NK-92 (cell line): Measurements from ENCODE around the gene STK10.
"Not testable (repeated sequence)": the region's sequence is repeated elsewhere in the genome, so short reads cannot be mapped to it uniquely, and the experiment has no call there.

ENCODE experiments used
- DNase-seq: peaks from one replicate; lab custom pipeline; 2025; ENCODE audit not compliant: unreplicated experiment; lab: John Stamatoyannopoulos, UW

Gene STK10

GRCh38 chr5:172020110-172020786 lies 167.8 kb downstream of the STK10 start:
- DNase-seq: not testable (repeated sequence)

- DNase-seq: no peak
Observed at GRCh38 chr5:172015346-172015745, 172.7 kb downstream of the STK10 start.

GRCh38 chr5:172010278-172010677 lies 177.7 kb downstream of the STK10 start:
- DNase-seq: no peak

GRCh38 chr5:172009536-172010270 lies 178.3 kb downstream of the STK10 start:
- no peak for DNase-seq

DNA sequence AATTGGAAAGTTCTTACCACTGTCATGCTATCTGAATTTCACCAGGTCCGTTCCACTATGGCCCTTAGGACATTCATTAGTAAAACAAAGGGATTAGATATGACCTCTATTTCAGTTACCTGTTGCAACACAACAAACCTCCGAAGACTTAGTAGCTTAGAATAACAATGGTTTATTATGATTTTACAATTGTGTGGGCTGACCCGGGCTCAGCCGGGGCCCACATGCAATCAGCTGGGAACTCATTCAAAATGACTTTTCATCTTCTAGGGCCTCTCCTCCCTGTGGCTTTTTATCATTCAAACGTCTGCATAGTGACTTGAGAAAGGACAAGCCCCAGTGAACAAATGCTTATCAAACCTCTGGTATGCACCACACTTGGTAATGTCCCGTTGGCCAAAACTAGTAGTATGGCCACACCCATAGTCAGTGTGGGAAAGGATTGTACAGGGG lies 179.3 kb downstream of the STK10 start:
- no peak for DNase-seq

DNA sequence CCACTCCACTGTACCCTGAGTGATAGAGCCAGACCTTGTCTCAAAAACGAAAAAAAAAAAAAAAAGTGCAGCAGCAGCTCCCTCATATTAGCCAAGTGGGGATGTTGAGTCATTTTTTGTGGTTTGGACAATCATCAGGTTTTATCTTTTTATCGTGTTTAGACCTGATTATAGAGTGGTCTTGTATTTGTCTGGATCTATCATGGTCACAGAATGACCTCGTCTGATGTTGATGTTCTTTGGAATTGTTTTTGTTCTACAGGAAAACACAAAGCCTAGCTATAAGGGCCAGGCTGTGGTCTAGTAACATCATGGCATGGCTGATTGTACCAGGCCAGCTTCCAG lies 179.9 kb downstream of the STK10 start:
- DNase-seq: no peak

GRCh38 chr5:172007175-172008110 lies 180.6 kb downstream of the STK10 start:
- no peak for DNase-seq

GRCh38 chr5:172006321-172007174 lies 181.5 kb downstream of the STK10 start, which contains the start of gene FBXW11:
TSS of gene FBXW11 (minus strand) at chr5:172006638. CDS start at chr5:172006502, 136 bp downstream.
- peak; percentile 64 for DNase-seq

GRCh38 chr5:172005708-172006320 lies 182.2 kb downstream of the STK10 start:
- no peak for DNase-seq

DNA sequence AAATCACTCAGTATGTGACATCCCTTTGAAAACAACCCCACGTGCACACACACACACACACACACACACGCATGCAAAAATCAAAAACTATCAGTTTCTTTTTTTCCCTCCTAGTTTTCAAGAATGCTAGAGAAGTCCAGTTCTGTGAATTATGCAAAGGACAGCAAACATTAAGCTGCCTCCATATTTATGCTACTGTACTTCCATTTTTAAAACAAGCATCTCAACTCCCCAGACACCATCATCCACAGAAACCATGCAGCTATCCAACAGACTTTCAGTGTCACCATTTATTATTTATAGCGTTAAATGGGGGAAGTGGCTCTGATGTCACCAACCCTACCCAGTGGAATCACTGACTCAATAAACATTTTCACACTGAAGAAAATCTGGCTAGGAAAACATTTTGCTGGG lies 183.2 kb downstream of the STK10 start:
- DNase-seq: no peak

- DNase-seq: no peak
Observed at GRCh38 chr5:172003746-172004145, 184.3 kb downstream of the STK10 start.

DNA sequence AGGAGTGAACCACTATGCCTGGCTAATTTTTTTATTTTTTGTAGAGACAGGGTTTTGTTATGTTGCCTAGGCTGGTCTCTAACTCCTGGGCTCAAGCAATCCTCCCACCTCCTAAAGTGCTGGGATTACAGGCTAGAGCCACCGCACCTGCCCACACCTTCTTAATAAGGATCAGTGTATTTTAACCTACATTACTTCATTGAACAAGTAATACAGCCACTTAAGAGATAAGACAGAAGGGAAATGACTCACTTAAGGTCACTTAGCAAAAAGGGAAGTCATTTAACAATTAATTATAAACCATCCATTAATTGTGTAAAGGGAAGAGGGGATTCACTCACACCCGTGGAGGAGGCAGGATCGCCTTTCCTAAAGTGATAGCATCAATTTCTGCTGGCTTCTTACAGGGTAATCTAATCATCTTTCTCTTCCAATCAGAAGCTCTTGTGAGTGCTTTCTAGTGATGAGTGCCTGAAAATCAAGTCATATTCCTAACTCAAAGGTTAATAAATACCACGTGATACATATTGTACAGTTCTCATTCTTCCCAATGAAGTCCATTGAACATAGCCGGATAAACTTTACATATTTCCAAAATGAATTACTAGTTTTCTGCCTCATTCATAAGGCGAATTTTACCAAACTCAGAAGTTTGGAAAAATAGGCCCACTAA lies 185.0 kb downstream of the STK10 start:
- no peak for DNase-seq

DNA sequence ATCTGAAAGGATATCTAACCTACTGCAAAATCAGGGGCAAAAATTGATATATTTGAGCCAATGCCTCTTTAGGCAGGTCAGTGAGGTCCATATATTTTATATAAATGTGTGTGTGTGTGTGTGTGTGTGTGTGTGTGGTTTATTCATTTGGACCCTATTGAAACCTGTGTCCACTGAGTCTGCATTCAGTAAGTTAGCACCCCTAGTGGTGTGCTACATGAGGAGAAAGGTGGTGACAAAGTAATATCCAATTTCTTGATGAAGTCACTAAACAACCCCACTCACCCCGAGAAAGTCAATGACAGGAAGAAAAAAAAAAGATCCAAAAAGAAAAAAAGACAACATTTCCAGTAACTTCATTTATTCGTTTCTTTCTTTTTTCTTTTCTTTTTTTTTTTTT lies 185.7 kb downstream of the STK10 start:
- DNase-seq: no peak

GRCh38 chr5:171999877-172000276 lies 188.1 kb downstream of the STK10 start:
- no peak for DNase-seq

DNA sequence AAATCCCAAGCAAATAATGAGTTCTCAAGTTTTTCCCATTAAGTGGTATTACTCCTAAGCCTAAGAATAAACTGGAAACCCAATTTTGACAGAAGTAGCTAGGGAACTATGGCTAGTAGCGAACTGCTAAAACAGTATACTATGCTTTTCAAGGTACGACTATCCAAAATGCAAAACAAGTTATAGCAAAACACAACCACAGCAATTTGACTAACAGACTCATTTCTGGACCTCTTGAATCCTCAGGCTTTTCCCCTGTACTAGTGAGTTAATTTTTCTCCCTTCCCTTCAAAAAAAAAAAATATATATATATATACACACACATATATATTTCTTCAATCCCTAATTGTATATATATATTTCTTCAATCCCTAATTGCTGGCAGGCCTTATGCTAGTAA lies 188.9 kb downstream of the STK10 start:
- no peak for DNase-seq

GRCh38 chr5:171997011-171997410 lies 191.0 kb downstream of the STK10 start:
- DNase-seq: no peak

DNA sequence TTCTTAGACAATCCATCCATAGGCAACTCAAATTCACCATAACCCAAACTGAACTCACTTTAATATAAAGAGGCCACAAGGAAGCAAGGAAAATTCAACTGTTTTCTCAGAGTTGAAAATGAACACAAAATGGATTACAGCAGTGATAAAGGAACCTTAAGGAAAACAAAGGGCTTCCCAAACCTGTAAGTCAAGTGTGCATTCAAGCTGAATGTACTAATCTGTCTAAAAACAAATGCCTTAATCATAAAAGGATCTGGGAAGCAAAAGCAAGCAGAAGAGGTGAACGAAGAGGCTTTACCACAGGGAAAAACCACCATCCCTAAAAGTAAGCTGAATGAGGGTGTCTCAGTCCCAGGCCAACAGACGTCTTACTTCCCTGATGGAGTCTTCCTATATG lies 195.2 kb downstream of the STK10 start:
- no peak for DNase-seq

DNA sequence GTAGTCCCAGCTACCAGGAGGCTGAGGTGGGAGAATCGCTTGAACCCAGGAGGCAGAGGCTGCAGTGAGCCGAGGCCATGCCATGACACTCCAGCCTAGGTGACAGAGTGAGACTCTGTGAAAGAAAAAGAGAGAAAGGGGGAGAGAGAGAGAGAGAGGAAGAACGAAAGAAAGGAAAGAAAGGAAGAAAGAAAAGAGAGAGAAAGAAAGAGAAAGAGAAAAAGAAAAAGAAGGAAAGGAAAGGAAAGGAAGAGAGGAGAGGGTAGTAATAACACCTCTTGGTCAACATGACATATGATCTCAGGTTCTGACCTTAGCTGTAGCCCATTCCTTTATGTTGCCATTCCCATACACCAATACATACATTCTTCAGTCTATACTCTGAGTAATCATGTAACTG lies 195.7 kb downstream of the STK10 start:
- DNase-seq: no peak
